ENCODE measurements around the gene CD68.

The CD68 gene

GRCh38 chr17:7559320-7560171 is 19.9 kb upstream of the CD68 start:
- no peak for DNase-seq

- no peak for DNase-seq
Measured at GRCh38 chr17:7560172-7561027, 19.0 kb upstream of the CD68 start.

GRCh38 chr17:7561028-7561575 is 18.3 kb upstream of the CD68 start:
- DNase-seq, result peak; percentile 56

DNA sequence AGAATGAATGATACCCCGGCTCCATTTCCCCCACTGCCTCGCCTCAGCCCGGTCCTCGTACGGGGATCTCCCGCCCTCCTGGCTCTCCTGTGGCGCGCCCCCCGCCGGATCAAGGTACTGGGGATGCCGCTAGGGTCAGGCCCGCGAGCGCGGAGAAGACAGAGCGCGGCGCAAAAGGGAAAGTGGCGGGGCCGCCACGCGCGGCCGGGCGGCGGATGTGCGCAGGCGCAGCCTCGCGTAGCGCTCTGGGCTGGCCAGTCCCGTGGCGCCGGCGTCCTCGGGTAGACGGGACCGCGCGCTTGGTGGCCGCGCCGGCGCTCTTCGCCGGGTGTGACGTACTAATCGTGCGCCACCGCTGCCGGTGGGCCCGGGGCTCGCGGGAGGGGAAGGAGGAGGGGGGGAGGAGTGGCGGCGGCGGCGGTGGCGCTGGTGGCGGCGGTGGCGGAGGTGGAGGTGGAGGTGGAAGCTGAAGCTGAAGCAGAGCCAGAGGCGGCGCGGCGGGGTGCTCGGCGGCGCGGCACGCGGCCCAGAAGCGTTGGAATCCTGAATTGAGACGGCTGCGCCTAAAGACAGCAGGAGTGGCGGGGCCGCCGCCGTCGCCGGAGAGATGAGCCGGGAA is 17.7 kb upstream of the CD68 start, which contains the start of gene SENP3:
TSS of gene SENP3 (plus strand) at position 331 of the 619 bp plus-strand sequence. CDS start 1,158 bp downstream, outside the sequence.
- DNase-seq, result peak; percentile 69

DNA sequence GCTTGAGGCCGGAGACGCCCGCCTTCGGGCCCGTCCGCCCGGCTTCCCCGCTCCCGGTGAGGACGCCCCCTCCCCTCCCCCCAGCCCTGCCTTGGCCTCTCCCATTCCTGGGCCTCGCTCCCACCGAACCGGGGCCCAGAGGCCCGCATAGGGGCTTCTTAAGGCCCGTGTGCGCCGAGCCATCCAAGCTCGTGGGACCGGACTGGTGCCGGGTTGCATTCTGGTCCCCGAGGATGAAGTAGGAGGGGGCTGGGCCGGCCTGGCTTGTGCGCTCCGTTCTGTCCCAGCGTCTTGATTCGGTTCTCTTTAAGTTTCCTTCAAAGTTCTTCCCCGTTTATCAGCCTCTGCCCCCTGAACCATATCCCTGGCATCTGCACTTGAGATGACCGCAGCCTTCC is 17.2 kb upstream of the CD68 start:
- DNase-seq, result no peak

- DNase-seq, result no peak
Measured at GRCh38 chr17:7563115-7563869, 16.1 kb upstream of the CD68 start.

DNA sequence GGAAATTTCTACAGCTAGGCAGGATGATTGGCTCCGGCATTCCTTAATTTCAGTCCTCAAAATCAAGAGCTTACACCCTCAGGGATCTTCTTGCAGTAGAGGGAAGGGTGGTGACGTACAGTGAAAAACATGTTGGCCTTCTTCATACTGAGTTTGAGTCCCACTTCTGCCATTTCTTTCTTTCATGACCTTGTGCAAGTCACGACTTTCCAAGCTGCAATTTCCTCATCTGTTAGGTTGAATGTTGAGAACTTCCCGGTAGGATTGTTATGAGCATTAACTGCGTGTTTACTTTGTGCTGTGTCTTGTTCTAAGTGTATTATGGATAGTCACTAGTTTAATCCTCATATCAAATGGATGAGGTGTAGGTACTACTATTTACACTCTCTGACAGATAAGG is 9.9 kb upstream of the CD68 start:
- DNase-seq, result no peak

- no peak for DNase-seq
Measured at GRCh38 chr17:7570351-7570750, 9.1 kb upstream of the CD68 start.

DNA sequence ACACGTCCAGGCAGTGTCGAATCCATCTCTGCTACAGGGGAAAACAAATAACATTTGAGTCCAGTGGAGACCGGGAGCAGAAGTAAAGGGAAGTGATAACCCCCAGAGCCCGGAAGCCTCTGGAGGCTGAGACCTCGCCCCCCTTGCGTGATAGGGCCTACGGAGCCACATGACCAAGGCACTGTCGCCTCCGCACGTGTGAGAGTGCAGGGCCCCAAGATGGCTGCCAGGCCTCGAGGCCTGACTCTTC is 7.2 kb upstream of the CD68 start:
- no peak for DNase-seq

GRCh38 chr17:7572588-7573323 is 6.7 kb upstream of the CD68 start:
- DNase-seq, result peak; percentile 96

GRCh38 chr17:7573324-7574080 is 5.9 kb upstream of the CD68 start:
- DNase-seq, result peak; percentile 79

DNA sequence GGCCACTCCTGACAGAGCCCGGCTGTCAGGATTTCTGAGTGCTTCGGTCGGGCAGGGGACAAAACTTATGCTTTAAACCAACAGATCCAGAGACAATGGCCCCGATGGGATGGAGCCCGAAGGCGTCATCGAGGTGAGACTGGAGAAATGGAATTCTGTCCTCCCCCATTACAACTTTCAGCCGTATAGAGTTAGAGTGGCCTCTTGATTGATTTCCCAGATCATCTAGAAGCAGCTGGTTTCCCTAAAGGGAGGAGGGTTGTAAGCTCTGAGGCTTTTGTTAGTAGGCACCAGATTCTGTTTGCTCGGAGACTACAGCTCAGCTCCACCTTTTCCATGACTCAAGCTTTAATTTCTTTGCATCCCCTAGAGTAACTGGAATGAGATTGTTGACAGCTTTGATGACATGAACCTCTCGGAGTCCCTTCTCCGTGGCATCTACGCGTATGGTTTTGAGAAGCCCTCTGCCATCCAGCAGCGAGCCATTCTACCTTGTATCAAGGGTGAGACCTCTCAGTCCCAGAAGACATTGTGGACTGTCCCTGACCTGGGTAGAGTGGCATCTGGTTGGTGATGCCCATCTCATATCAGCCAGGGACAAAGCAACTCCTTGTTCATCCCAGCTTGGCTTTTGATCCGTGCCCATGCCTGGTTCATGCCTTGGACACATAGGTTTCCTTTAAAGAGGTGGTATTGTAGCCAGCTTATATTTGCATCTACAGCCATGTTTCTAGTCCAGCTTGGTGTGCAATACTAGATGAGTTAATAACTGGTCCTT is 5.1 kb upstream of the CD68 start:
- no peak for DNase-seq

- DNase-seq, result no peak
Measured at GRCh38 chr17:7575481-7575883, 4.0 kb upstream of the CD68 start.

DNA sequence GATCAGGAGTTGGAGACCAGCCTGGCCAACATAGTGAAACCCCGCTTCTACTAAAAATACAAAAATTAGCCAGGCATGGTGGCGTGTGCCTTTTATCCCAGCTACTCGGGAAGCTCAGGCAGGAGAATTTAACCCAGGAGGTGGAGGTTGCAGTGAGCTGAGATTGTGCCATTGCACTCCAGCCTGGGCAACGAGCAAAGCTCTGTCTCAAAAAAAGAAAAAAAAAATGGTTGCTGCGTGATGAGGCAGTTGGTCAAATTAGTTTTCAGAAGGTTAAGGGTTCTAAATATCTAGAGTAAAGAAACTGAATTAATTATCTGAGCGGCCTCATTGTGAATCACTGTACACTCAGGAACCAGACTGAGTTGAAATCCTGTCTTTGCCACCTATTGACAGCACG is 3.5 kb upstream of the CD68 start:
- DNase-seq, result no peak

- no peak for DNase-seq
Measured at GRCh38 chr17:7576432-7576937, 3.0 kb upstream of the CD68 start.

- no peak for DNase-seq
Measured at GRCh38 chr17:7577327-7578199, 1.9 kb upstream of the CD68 start.

DNA sequence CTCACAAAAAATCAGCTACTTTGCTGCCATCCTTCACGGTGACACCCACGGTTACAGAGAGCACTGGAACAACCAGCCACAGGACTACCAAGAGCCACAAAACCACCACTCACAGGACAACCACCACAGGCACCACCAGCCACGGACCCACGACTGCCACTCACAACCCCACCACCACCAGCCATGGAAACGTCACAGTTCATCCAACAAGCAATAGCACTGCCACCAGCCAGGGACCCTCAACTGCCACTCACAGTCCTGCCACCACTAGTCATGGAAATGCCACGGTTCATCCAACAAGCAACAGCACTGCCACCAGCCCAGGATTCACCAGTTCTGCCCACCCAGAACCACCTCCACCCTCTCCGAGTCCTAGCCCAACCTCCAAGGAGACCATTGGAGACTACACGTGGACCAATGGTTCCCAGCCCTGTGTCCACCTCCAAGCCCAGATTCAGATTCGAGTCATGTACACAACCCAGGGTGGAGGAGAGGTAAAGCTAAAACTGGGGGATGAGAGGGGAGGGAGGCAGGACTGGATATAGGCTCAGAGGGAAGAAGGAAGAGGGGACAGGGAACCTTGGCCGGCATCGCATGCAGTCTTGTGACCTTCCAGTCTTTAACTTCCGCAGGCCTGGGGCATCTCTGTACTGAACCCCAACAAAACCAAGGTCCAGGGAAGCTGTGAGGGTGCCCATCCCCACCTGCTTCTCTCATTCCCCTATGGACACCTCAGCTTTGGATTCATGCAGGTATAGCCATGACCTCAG is 581 bp downstream of the CD68 start:
- no peak for DNase-seq

Measured in COR-L47 (cell line).